HG02642 (cell line): Measurements from ENCODE around the gene MLXIP.
"Not testable (repeated sequence)": the region's sequence is repeated elsewhere in the genome, so short reads cannot be mapped to it uniquely, and the experiment has no call there.

Source experiments
- ATAC-seq: cut with Tn5 transposase; IDR thresholded peaks from one replicate; pipeline ENCODE4 v1.9.1; 2021; ENCODE audit warnings: mild to moderate bottlenecking; ENCODE audit not compliant: unreplicated experiment, poor library complexity

MLXIP gene, protein sequence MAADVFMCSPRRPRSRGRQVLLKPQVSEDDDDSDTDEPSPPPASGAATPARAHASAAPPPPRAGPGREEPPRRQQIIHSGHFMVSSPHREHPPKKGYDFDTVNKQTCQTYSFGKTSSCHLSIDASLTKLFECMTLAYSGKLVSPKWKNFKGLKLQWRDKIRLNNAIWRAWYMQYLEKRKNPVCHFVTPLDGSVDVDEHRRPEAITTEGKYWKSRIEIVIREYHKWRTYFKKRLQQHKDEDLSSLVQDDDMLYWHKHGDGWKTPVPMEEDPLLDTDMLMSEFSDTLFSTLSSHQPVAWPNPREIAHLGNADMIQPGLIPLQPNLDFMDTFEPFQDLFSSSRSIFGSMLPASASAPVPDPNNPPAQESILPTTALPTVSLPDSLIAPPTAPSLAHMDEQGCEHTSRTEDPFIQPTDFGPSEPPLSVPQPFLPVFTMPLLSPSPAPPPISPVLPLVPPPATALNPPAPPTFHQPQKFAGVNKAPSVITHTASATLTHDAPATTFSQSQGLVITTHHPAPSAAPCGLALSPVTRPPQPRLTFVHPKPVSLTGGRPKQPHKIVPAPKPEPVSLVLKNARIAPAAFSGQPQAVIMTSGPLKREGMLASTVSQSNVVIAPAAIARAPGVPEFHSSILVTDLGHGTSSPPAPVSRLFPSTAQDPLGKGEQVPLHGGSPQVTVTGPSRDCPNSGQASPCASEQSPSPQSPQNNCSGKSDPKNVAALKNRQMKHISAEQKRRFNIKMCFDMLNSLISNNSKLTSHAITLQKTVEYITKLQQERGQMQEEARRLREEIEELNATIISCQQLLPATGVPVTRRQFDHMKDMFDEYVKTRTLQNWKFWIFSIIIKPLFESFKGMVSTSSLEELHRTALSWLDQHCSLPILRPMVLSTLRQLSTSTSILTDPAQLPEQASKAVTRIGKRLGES

DNA sequence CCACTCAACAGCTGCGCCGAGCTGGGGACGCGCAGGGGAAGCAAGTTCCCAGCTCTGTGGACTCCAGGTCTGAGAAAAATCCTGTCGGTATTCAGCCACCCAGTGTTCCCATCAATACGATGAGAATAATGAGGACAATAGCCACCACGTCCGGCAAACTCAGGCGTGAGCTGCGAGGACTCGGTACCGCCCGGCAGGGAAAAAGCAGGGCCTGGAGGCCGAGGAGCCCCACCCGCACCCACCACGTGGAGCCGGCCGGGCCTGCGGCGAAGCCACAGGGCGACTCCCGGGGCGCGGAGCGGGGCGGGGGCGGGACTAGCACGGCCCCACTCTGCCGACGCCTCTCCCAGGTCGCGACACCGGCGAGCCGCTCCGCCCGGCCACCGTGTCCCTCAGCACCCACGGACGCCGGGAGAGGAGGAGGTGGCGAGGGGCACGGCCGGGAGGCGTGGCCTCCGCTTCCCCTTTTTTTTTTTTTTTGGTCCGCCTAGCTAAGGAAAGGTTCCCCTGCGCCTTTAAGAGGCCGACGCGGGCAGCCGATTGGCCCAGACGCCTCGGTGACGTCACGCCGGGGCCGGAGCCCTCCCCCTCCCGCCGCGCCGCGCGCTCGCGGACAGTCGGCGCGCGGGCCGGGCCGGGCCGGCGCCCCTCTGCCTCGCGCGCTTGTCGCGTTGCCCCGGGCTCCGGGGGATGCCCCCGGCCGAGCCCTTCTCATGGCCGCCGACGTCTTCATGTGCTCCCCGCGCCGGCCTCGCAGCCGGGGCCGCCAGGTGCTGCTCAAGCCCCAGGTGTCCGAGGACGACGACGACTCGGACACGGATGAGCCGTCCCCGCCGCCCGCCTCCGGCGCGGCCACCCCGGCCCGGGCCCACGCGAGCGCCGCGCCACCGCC, at the start of gene MLXIP:
Gene MLXIP (plus strand): TSS at position 616 of the 892 bp plus-strand sequence. CDS start 98 bp downstream, at position 714.
- ATAC-seq: peak; percentile 86

DNA sequence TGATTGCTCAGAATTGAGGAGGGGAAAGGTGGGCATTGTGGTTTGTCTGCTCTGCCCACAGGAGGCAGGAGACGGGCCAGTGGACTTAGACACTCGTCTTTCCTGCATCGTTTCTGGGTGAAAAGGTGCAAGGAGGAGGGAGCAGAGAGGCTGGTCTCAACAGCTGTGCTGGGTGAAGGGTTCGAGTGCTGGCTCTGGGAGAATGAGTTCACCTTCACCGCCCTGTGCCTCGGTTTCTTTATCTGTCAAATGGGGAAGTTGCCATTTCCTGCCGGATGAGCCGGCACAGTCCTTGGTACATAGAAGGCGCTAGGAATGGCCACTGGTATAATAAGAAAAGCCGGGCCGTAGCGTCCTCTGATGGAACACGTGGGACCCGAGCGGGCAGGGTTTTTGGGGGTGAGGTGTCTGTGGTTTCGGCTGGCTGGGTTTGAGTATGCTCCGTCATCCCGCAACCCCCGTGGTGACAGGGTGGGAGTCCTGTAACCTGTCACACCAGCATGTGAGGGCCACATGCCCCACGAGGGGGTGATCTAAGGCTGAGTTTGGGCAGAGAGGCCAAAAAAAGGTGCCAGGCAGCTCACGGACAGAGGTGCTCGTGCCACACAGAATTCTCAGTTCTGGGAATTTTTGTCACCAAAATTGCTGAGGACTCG, 49.5 kb upstream of the MLXIP start:
- peak; percentile 51 for ATAC-seq

DNA sequence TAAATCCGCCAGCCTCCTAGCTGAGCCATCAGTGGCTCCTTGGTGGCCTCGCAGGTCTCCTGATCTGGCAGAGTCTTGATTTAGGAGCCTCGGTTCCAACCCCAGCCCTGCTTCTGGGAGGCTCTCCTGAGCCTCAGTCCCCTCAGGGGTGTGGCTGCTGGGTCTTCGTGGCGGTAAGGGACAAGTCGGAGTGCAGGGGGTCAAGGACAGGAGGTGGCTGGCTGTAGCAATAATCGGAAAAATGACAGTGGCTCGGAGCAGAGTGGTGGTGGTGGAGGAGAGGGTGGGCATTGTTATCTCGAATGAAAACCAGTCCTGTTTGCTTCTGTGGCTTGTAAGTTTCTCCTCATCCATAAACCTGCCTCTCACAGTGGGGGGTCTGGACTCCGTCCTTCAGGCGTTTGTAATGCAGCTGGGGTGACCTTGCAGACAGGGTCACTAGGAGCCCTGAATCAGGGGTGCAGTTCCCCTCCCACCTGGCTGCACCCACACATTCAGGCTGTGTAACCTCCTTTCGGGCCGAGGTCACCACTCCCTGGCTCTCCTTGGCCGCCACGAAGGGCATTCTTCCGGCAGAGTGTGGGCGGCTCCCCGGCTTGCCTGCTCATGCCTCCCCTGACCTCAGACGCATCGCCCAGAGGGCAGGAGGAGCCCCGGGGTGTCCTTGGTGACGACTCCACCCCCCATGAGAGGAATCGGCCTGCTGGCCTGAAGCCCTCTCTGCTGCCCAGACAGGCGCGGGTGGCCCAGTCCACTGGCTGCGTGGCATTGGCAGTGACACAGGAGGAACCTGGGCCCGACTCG, 48.7 kb upstream of the MLXIP start:
- no peak for ATAC-seq

DNA sequence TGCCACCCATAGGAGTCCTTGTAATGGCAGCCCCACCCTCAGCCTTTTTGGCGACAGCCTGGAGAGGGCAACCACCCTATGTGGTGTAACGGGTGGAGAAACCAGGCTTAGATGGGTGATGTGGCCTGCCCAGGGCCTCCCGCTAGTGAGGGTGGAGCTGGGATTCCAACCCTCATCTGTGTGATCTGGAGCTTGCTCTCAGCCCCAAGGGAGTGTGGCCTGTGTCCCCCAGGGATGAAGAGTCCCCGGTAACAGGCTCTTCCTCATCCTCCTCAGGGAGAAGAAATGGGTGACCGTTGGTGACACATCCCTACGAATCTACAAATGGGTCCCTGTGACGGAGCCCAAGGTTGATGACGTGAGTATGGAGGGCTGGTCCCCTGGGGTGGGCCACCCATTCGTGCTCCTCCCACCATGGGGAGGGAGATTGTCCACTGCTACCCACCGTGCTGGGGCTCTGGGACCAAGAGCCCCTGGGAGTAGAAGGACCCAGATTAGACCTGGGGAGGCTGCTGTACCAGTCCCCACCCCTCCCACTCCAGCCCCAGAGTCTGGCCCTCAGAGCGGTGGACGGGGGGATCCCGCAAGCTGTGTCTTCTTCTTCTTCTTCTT, 48.0 kb upstream of the MLXIP start:
- no peak for ATAC-seq

DNA sequence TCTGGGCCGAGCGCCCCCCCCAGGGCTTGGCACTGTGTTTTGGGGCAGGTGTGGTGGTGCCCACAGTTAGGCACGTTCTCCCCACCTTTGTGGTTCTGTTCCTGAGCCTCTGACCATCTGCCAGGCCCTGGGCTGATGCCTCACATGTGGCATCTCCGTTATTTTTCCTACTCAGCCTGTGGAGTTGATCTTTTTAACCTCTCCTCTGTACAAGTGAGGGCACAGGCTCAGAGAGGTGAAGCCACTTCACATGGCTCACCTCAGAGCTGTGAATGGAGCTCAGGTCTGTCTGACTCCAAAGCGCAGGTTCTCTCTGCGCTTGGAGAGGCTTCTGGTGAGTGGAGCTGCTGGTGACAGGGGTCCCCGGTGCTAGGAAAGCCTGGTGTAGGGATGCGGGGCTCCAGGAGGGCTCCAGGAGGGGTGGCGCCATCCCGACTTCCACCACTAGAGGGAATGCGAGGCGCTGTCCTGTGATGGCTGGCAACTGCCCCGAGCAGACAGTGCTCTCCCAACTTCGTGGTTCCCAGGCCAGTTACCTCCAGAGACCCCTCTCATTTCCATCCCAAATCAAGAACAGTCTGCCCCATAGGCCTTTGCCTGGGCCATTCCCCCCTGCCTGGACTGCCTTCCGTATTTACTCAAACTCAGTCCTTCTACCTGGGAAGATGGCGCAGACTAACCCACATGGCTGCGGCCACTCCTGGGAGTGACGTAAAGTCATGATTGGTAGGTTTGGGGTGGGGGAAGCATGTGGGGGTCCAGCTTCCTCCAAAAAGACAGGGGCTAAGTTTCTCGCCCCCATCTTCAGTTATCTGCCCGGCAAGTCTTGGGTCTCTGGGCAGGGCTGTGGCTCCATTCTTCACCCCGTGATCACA, 47.0 kb upstream of the MLXIP start:
- no peak for ATAC-seq

DNA sequence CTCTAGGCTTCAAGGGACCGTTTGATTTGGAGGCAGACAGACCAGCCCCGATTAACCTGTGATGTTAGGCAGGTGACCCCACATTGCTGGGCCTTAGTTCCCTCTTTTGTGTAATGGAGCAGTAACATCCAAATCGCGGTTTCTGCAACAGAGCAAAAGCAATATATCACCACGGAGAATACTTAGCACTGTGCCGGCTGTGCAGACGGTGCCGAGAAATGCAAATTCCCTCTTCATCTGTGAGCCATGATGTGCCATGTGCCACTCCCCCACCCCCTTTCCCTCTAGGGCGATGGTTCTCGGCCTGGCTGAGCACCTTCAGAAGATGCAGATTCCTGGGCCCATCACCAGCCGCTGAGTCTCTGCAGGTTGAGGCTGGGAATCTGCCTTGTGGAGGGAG, 46.0 kb upstream of the MLXIP start:
- no peak for ATAC-seq

DNA sequence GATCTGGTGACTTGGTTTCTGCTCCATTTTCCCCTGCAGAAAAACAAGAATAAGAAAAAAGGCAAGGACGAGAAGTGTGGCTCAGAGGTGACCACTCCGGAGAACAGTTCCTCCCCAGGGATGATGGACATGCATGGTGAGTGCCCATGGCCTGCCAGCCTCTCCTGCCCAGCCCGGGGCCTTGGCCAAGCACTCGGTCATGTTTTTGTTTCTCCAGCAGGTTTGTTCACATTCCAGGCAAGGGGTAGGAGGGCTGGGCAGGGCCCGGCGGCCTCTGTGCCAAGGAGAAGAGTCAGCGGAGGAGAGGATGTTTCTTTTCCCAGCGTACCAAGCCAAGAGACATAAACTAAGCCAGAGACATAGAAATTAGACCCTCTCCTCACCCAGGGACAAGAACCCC, 43.3 kb upstream of the MLXIP start:
- no peak for ATAC-seq

DNA sequence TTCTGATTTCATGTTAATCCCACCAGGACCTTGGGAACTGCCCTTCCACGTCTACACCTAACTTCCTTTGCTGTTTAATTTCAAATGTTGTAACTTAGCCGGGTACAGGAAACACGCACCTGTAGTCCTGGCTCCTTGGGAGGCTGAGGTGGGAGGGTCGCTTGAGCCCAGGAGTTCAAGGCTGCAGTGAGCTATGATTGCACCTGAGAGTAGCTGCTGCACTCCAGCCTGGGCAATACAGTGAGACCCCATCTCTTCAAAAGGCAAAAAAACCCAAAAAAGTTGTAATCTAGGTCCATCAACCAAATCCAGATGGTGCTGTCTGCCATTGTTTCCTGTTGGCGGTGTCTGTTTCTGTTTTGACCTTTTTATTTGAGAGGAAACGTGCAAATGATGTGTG, 42.4 kb upstream of the MLXIP start:
- no peak for ATAC-seq

DNA sequence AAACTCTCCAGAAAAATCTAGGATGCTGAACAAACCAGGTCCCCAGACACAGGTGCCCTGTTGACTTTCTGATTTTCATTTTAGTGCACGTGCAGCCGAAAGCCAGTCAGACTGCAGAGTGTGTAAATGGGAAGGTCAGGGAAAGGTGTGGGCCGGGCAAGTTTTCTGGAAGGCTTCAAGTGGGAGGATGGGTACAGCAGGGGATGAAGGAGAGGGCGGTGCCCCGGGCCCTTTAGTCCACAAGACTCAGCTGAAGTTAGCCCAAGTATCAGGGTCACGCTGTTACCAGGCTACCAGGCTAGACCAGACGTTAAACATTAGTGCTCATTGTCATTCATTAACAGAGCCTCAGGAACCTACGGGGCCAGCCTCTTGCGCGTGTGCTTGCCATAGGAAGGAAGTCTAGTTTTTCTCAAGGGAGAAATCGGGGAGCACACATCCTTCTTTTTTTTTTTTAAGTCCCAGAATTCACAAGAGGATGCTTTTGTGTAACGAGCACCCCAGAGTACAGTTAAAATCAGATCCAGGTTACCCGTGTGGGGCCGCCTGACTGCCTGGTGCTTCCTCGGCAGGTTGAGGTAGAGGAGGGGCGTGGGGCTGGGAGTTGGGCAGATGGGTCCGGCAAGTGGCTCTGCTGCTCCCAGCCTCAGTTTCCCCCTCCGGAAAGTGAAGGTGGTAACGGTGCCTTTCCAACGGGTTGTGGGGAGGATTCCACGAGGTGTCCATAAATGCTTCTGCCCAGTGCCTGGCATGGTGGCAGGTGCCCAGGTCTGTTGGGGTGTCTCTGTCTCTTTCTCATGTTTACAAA, 37.8 kb upstream of the MLXIP start:
- no peak for ATAC-seq

DNA sequence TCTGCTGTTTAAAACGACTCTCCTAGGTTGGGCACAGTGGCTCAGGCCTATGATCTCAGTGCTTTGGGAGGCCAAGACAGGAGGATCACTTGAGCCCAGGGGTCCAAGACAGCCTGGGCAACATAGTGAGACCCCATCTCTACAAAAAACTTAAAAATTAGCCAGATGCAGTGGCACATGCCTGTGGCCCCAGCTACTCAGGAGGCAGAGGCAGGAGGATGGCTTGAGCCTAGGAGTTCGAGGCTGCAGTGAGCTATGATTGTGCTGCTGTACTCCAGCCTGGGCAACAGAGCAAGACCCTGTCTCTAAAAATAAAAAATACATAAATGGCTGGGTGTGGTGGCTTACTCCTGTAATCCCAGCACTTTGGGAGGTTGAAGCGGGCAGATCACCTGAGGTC, 37.1 kb upstream of the MLXIP start:
- ATAC-seq: not testable (repeated sequence)

DNA sequence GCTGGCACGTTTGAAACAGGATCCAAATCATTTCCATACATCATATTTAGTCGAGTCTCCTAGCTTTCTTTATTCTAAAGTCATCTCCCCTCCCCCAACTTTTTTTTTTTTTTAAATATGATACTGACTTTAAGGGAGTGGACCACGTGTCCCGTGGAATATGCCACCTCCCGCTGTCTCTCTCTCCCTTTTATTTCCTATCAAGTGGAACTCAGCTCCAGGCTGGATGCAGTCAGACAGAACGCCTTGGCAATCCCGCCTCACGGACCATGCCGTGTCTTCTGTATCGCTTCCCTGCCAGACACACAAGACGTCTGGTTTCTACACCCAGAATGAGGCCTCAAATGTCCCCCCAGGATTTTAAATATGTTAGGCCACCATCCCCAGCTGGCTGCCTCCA, 35.6 kb upstream of the MLXIP start:
- ATAC-seq: no peak

DNA sequence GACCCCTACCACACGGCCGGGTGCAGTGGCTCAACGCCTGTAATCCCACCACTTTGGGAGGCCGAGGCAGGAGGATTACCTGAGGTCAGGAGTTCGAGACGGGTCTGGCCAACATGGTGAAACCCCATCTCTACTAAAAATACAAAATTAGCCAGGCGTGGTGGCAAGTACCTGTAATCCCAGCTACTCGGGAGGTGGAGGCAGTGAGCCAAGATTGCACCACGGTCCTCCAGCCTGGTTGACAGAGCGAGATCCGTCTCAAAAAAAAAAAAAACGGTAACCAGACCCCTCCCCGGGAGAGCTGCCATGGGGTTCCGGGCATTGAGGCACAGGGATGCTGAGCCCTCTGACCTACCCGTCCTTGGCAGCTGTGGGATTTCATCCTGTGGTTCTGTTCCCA, 35.1 kb upstream of the MLXIP start:
- ATAC-seq: no peak

DNA sequence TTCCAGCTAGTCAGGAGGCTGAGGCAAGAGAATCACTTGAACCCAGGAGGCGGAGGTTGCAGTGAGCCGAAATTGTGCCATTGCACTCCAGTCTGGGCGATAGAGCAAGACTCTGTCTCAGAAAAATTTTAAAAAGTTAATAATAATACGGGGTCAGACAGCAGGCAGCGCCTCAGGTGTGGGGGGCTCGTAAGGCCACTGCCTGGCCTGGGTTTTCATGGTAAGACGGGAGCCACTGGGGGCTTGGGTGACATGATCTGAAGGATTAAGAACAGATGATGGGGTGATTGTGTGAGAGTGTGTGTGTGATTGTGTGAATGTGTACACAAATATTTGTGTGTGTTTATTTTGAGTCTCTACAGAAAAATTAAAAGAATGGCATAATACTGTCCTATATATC, 33.3 kb upstream of the MLXIP start:
- no peak for ATAC-seq

DNA sequence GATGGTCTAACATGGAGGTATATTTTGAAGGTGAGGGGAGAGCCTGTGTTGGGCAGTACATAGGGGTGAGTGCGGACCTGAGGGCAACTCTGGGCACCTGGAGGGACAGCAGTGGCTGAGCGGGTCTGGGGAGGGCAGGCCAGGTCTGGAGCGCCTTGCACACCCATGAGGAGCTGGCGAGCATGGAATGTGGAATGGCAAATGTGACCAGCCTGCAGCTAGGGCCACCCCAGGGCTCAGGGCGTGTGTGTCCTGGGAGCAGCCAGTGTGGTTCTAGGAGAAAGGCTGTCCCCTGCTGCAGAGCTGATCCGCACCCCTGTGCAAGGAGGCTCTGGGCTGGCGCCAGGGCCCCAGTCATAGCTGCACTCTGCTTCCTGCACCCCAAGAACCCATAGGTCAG, 32.4 kb upstream of the MLXIP start:
- ATAC-seq: no peak

DNA sequence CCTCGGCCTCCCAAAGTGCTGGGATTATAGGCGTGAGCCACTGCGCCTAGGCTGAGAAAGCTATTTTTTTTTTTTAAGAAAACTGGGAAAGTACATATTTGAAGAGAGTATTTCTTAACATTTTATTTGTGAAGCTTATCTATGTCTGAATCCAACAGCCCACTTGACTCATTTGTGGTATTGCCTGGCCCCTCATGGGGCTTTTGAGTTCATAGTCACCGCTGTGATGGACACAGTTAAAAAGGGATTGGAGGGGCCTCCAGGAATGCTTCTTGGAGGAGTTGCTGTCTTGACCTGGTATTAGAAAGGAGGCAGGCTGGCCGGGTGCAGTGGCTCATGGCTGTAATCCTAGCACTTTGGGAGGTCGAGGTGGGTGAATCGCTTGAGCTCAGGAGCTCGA, 30.4 kb upstream of the MLXIP start:
- no peak for ATAC-seq

DNA sequence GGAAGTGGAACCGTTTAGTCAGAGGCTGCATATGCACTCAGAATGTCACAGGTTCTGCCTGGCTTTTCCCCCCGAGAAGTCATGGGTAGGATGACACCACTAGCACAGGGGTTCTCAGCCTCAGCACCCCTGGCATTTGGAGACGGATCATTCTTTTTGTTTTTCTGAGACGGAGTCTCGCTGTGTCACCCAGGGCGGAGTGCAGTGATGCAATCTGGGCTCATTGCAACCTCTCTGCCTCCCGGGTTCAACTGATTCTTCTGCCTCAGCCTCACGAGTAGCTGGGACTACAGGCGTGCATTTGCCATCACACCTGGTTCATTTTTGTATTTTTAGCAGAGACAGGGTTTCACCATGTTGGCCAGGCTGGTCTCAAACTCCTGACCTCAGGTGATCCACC, 28.7 kb upstream of the MLXIP start:
- no peak for ATAC-seq

DNA sequence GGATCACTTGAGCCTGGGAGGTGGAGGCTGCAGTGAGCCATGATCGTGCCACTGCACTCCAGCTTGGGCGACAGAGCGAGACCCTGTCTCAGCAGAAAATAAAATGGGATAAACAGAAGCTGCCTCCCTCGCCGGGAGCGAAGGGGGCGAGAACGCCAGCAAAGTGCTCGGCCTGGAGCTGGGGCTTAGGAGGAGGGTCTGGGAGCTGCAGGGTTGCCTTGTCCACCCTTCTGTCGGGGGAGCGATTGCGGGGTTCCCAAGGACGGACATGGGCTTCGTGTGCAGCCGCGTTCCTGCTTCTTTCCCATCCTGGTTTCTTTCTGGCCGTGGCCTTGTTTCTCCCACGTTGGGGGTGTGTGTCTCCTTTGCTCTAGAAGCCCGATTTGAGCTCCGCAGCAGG, 27.9 kb upstream of the MLXIP start:
- no peak for ATAC-seq
